ENCODE data around the gene COL5A1. TPM values are rescaled to one million over a fixed set of nuclear protein-coding genes. Genes with fewer than 3 reads are reported as not detected.

The COL5A1 gene
- total and polyA plus RNA-seq, 2 donors (not counting 1 experiment from before 2014, with no cell fraction given) = 72.8 to 109 TPM

- Histone ChIP-seq H4K20me1 (ENCODE audit: control insufficient read depth, extremely low read depth, insufficient read depth, low read length) (no peaks in the 10 kb centered on the region), H3K79me2 (ENCODE audit: control insufficient read depth, insufficient read depth, low read length) (no peaks in the 10 kb centered on the region), H3K9ac (ENCODE audit: insufficient read depth, low read length) (no peak overlapping the region), H3K9me3 (ENCODE audit: control insufficient read depth, insufficient read depth, low read depth, low read length) (no peaks in the 10 kb centered on the region), H3K27ac (ENCODE audit: insufficient read depth, low read length) (no peak overlapping the region), H3K4me1 (ENCODE audit: control insufficient read depth, extremely low read depth, insufficient read depth, low read length) (peaks cover 15% of the 10 kb centered on the region), H2AFZ (ENCODE audit: low read length) (no peak overlapping the region), H3K36me3 (ENCODE audit: control insufficient read depth, insufficient read depth, low read length) (no peaks in the 10 kb centered on the region), H3K4me3 (replicated peaks in 1 of 4; ENCODE audit: control extremely low read depth in 1 of 4, insufficient read depth in 1 of 4, low read depth in 3 of 4, low read length in 4 of 4) (no peak overlapping the region), H3K4me2 (ENCODE audit: extremely low read depth, insufficient read depth, low read length) (no peak overlapping the region), H3K27me3 (ENCODE audit: control insufficient read depth, insufficient read depth, low read length) (no peaks in the 10 kb centered on the region)
- TF ChIP-seq EZH2 (IDR thresholded peaks at IDR 0.05; ENCODE audit: low read length, missing control alignments) (no peak), CTCF (conservative IDR thresholded peaks at IDR 0.05 in 1 of 2, IDR thresholded peaks at IDR 0.05 in 1 of 2; ENCODE audit: low read depth in 1 of 2, low read length in 2 of 2) (no peak)
- no peak for DNase-seq (ENCODE audit: low read depth in 2 of 2)
Measured at GRCh38 chr9:134600371-134600770, 41.2 kb upstream of the COL5A1 start.

GRCh38 chr9:134600836-134601638 is 40.6 kb upstream of the COL5A1 start:
- Histone ChIP-seq H2AFZ (ENCODE audit: low read length) (no peak overlapping the region), H3K27ac (ENCODE audit: insufficient read depth, low read length) (no peak overlapping the region), H3K36me3 (ENCODE audit: control insufficient read depth, insufficient read depth, low read length) (no peaks in the 10 kb centered on the region), H3K9ac (ENCODE audit: insufficient read depth, low read length) (no peak overlapping the region), H3K4me2 (ENCODE audit: extremely low read depth, insufficient read depth, low read length) (no peak overlapping the region), H4K20me1 (ENCODE audit: control insufficient read depth, extremely low read depth, insufficient read depth, low read length) (no peaks in the 10 kb centered on the region), H3K4me3 (replicated peaks in 1 of 4; ENCODE audit: control extremely low read depth in 1 of 4, insufficient read depth in 1 of 4, low read depth in 3 of 4, low read length in 4 of 4) (no peak overlapping the region), H3K4me1 (ENCODE audit: control insufficient read depth, extremely low read depth, insufficient read depth, low read length) (peaks cover 15% of the 10 kb centered on the region), H3K27me3 (ENCODE audit: control insufficient read depth, insufficient read depth, low read length) (no peaks in the 10 kb centered on the region), H3K79me2 (ENCODE audit: control insufficient read depth, insufficient read depth, low read length) (no peaks in the 10 kb centered on the region), H3K9me3 (ENCODE audit: control insufficient read depth, insufficient read depth, low read depth, low read length) (no peaks in the 10 kb centered on the region)
- DNase-seq (ENCODE audit: low read depth in 2 of 2) = no peak
- no peak for TF ChIP-seq EZH2 (IDR thresholded peaks at IDR 0.05; ENCODE audit: low read length, missing control alignments)
- TF ChIP-seq CTCF (conservative IDR thresholded peaks at IDR 0.05 in 1 of 2, IDR thresholded peaks at IDR 0.05 in 1 of 2; ENCODE audit: low read depth in 1 of 2, low read length in 2 of 2) = no peak

- DNase-seq (ENCODE audit: low read depth in 2 of 2) = peak; percentile 61 to 92
- Histone ChIP-seq H3K9ac (ENCODE audit: insufficient read depth, low read length) (no peak overlapping the region), H3K79me2 (ENCODE audit: control insufficient read depth, insufficient read depth, low read length) (no peaks in the 10 kb centered on the region), H3K9me3 (ENCODE audit: control insufficient read depth, insufficient read depth, low read depth, low read length) (no peaks in the 10 kb centered on the region), H3K4me2 (ENCODE audit: extremely low read depth, insufficient read depth, low read length) (no peak overlapping the region), H3K4me1 (ENCODE audit: control insufficient read depth, extremely low read depth, insufficient read depth, low read length) (peaks cover 15% of the 10 kb centered on the region), H3K27ac (ENCODE audit: insufficient read depth, low read length) (peak overlapping the region; percentile 92), H3K27me3 (ENCODE audit: control insufficient read depth, insufficient read depth, low read length) (no peaks in the 10 kb centered on the region), H3K4me3 (replicated peaks in 1 of 4; ENCODE audit: control extremely low read depth in 1 of 4, insufficient read depth in 1 of 4, low read depth in 3 of 4, low read length in 4 of 4) (no peak overlapping the region), H2AFZ (ENCODE audit: low read length) (no peak overlapping the region), H3K36me3 (ENCODE audit: control insufficient read depth, insufficient read depth, low read length) (no peaks in the 10 kb centered on the region), H4K20me1 (ENCODE audit: control insufficient read depth, extremely low read depth, insufficient read depth, low read length) (no peaks in the 10 kb centered on the region)
- TF ChIP-seq EZH2 (IDR thresholded peaks at IDR 0.05; ENCODE audit: low read length, missing control alignments) (no peak), CTCF (conservative IDR thresholded peaks at IDR 0.05 in 1 of 2, IDR thresholded peaks at IDR 0.05 in 1 of 2; ENCODE audit: low read depth in 1 of 2, low read length in 2 of 2) (no peak)
Measured at GRCh38 chr9:134601764-134602163, 39.8 kb upstream of the COL5A1 start.

All from fibroblast of lung (primary cell).